ENCODE results near the gene GAB4. TPM values are rescaled to one million over a fixed set of nuclear protein-coding genes. Genes with fewer than 3 reads are reported as not detected.

The GAB4 gene
- total RNA-seq, 4 donors from 2014 or later, result 0.16 to 0.61 (median 0.46) TPM; not detected in 1

GRCh38 chr22:17013396-17014100 is 5.5 kb upstream of the GAB4 start:
- no peak overlapping the region for H3K4me3 ChIP-seq (ENCODE audit: low read depth, poor library complexity, severe bottlenecking)
- WGBS, 2 donors, result 89 to 94% methylated on average over 2 of the region's 2 CpGs
- no peak for DNase-seq (ENCODE audit: low spot score in 2 of 2)
- TF ChIP-seq POLR2A (IDR thresholded peaks at IDR 0.05) (no peak), CTCF (IDR thresholded peaks at IDR 0.05) (no peak)
- intact Hi-C loops (cut with DNase I; ENCODE audit: low total_unique reads), result no loop called here

GRCh38 chr22:17012267-17012666 is 4.2 kb upstream of the GAB4 start:
- 79 to 83% methylated on average over 4 of the region's 4 CpGs for WGBS, 2 donors
- DNase-seq (ENCODE audit: low spot score in 2 of 2), result no peak
- no peak overlapping the region for H3K4me3 ChIP-seq (ENCODE audit: low read depth, poor library complexity, severe bottlenecking)
- no peak for TF ChIP-seq CTCF (IDR thresholded peaks at IDR 0.05)
- no peak for TF ChIP-seq POLR2A (IDR thresholded peaks at IDR 0.05)
- intact Hi-C loops (cut with DNase I; ENCODE audit: low total_unique reads), result no loop called here

- no peak overlapping the region for H3K4me3 ChIP-seq (ENCODE audit: low read depth, poor library complexity, severe bottlenecking)
Observed at GRCh38 chr22:17009640-17010291, 1.7 kb upstream of the GAB4 start.

GRCh38 chr22:17007257-17007656 is 765 bp downstream of the GAB4 start:
- no peak overlapping the region for H3K4me3 ChIP-seq (ENCODE audit: low read depth, poor library complexity, severe bottlenecking)
- intact Hi-C loops (cut with DNase I; ENCODE audit: low total_unique reads), result no loop called here
- no peak for TF ChIP-seq CTCF (IDR thresholded peaks at IDR 0.05)
- TF ChIP-seq POLR2A (IDR thresholded peaks at IDR 0.05), result no peak
- 22 to 31% methylated on average over 22 of the region's 22 CpGs for WGBS, 2 donors
- no peak for DNase-seq (ENCODE audit: low spot score in 2 of 2)

More at GRCh38 chr22:17009640-17010291, 1.7 kb upstream of the GAB4 start:
- no peak for DNase-seq (ENCODE audit: low spot score in 2 of 2)
- intact Hi-C loops (cut with DNase I; ENCODE audit: low total_unique reads), result no loop called here
- WGBS, 2 donors, result 75 to 76% methylated on average over 9 of the region's 9 CpGs
- no peak for TF ChIP-seq CTCF (IDR thresholded peaks at IDR 0.05)
- TF ChIP-seq POLR2A (IDR thresholded peaks at IDR 0.05), result no peak

- intact Hi-C loops (cut with DNase I; ENCODE audit: low total_unique reads), result no loop called here
- no peak for DNase-seq (ENCODE audit: low spot score in 2 of 2)
- no peak overlapping the region for H3K4me3 ChIP-seq (ENCODE audit: low read depth, poor library complexity, severe bottlenecking)
- TF ChIP-seq CTCF (IDR thresholded peaks at IDR 0.05) (no peak), POLR2A (IDR thresholded peaks at IDR 0.05) (no peak)
- 78 to 79% methylated on average over 6 of the region's 6 CpGs for WGBS, 2 donors
Observed at GRCh38 chr22:16989915-16990314, 18.1 kb downstream of the GAB4 start.

Data from lower leg skin (tissue), 4 donors.